GM23338 (cell line): ENCODE data around the gene GNAS. TPM values are rescaled to one million over a fixed set of nuclear protein-coding genes. Genes with fewer than 3 reads are reported as not detected.

Experiments
- ATAC-seq: fragments of 200-7000 bp; cut with Tn5 transposase; 3 replicates; pipeline ENCODE4 v1.9.1; 2020
- DNase-seq: peaks from one replicate; pipeline ENCODE4 v3.0.0-alpha.2; 2015; ENCODE audit warnings: low spot score
- H2AFZ ChIP-seq: fragments of 200-600 bp; sonication (generic); 2 replicates; pipeline ENCODE4 v1.8.0; 2016; ENCODE audit warnings: antibody characterized with exemption, mild to moderate bottlenecking, moderate library complexity
- H3F3A ChIP-seq: fragments of 200-600 bp; sonication (generic); replicated peaks from 2 replicates; pipeline ENCODE4 v1.8.0; 2017; ENCODE audit warnings: antibody characterized with exemption, mixed run types, low read depth
- H3K27ac ChIP-seq: fragments of 200-600 bp; sonication (generic); 2 replicates; pipeline ENCODE4 v1.6.1; 2016; ENCODE audit warnings: low read depth
- H3K27me3 ChIP-seq: fragments of 200-600 bp; sonication (generic); 2 replicates; pipeline ENCODE4 v1.8.0; 2016; ENCODE audit warnings: mild to moderate bottlenecking, mixed run types, moderate library complexity; ENCODE audit not compliant: insufficient read depth
- H3K36me3 ChIP-seq: fragments of 200-600 bp; sonication (generic); 2 replicates; pipeline ENCODE4 v1.8.0; 2016; ENCODE audit warnings: mild to moderate bottlenecking; ENCODE audit not compliant: insufficient read depth
- H3K4me1 ChIP-seq: fragments of 200-600 bp; sonication (generic); 2 replicates; pipeline ENCODE4 v1.8.0; 2016; ENCODE audit warnings: mild to moderate bottlenecking, moderate library complexity; ENCODE audit not compliant: insufficient read depth
- H3K4me2 ChIP-seq: fragments of 200-600 bp; sonication (generic); 2 replicates; pipeline ENCODE4 v1.7.1; 2017; ENCODE audit warnings: mixed run types
- H3K4me3 ChIP-seq: fragments of 200-600 bp; sonication (generic); 2 replicates; pipeline ENCODE4 v1.6.1; 2016; ENCODE audit warnings: mixed run types
- H3K79me2 ChIP-seq: fragments of 200-600 bp; sonication (generic); replicated peaks from 2 replicates; pipeline ENCODE4 v1.8.0; 2017; ENCODE audit warnings: mild to moderate bottlenecking; ENCODE audit not compliant: insufficient read depth
- H3K9me2 ChIP-seq: fragments of 200-600 bp; sonication (generic); 2 replicates; pipeline ENCODE4 v1.8.0; 2017; ENCODE audit not compliant: insufficient read depth
- H4K20me1 ChIP-seq: fragments of 200-600 bp; sonication (generic); replicated peaks from 2 replicates; pipeline ENCODE4 v1.8.0; 2017; ENCODE audit warnings: mild to moderate bottlenecking; ENCODE audit not compliant: insufficient read depth
- H3K27ac Mint-ChIP-seq: 2 replicates; pipeline ENCODE4 v1.8.0; 2020; ENCODE audit warnings: inconsistent platforms, mild to moderate bottlenecking, moderate library complexity, mixed read lengths
- H3K27me3 Mint-ChIP-seq: 3 replicates; pipeline ENCODE4 v1.8.0; 2022; ENCODE audit warnings: low read depth, mild to moderate bottlenecking, moderate library complexity, mixed read lengths, inconsistent platforms; ENCODE audit not compliant: insufficient read depth, poor library complexity
- H3K36me3 Mint-ChIP-seq: 3 replicates; pipeline ENCODE4 v1.8.0; 2021; ENCODE audit warnings: low read depth, mild to moderate bottlenecking, inconsistent platforms, moderate library complexity, mixed read lengths
- H3K4me1 Mint-ChIP-seq: 3 replicates; pipeline ENCODE4 v1.8.0; 2020; ENCODE audit warnings: mild to moderate bottlenecking, inconsistent platforms, mixed read lengths
- H3K4me3 Mint-ChIP-seq: 3 replicates; pipeline ENCODE4 v1.8.0; 2021; ENCODE audit warnings: moderate library complexity, mild to moderate bottlenecking, inconsistent platforms, mixed read lengths
- H3K9me3 Mint-ChIP-seq: 3 replicates; pipeline ENCODE4 v1.8.0; 2020; ENCODE audit warnings: moderate library complexity, mild to moderate bottlenecking, inconsistent platforms, mixed read lengths
- CREB1 ChIP-seq: fragments of 250-450 bp; sonication (Bioruptor Pico); IDR thresholded peaks from 2 replicates; pipeline ENCODE4 v1.5.0; 2020; ENCODE audit warnings: low read depth, mild to moderate bottlenecking, moderate library complexity
- CTCF ChIP-seq, 2 experiments: fragments of 200-600 bp in 1 of 2; sonication (generic) in 1 of 2; conservative IDR thresholded peaks; 2 replicates each; pipeline versions ENCODE4 v1.5.1 to v1.6.1; 2016 to 2017; ENCODE audit warnings: antibody characterized with exemption in 2 of 2, low read depth in 2 of 2, mild to moderate bottlenecking in 2 of 2, moderate library complexity in 1 of 2
- ETS1 ChIP-seq: IDR thresholded peaks from 2 replicates; pipeline ENCODE4 v1.6.1; 2016; ENCODE audit warnings: antibody characterized with exemption
- EZH2 ChIP-seq: fragments of 200-600 bp; sonication (generic); IDR thresholded peaks from one replicate; pipeline ENCODE4 v1.8.0; 2017; ENCODE audit warnings: antibody characterized with exemption, mild to moderate bottlenecking, low read depth; ENCODE audit not compliant: unreplicated experiment
- EZH2phosphoT487 ChIP-seq: fragments of 200-600 bp; sonication (generic); IDR thresholded peaks from one replicate; pipeline ENCODE4 v1.8.1; 2018; ENCODE audit warnings: antibody characterized with exemption; ENCODE audit not compliant: unreplicated experiment
- NANOG ChIP-seq: IDR thresholded peaks from 2 replicates; pipeline ENCODE4 v1.6.1; 2016; ENCODE audit warnings: antibody characterized with exemption, borderline replicate concordance
- STAT1 ChIP-seq: IDR thresholded peaks from one replicate; pipeline ENCODE4 v1.6.1; 2016; ENCODE audit warnings: antibody characterized with exemption; ENCODE audit not compliant: unreplicated experiment
- ZNF114 ChIP-seq: fragments of 250-450 bp; sonication (Bioruptor Pico); IDR thresholded peaks from 2 replicates; pipeline ENCODE4 v1.5.0; 2020; ENCODE audit warnings: mild to moderate bottlenecking, moderate library complexity
- ZNF331 ChIP-seq: fragments of 250-450 bp; sonication (Bioruptor Pico); IDR thresholded peaks from 2 replicates; pipeline ENCODE4 v1.5.0; 2020; ENCODE audit warnings: low read depth, mild to moderate bottlenecking, moderate library complexity
- polyA plus RNA-seq: library from polyadenylated mRNA; unstranded; fragments of >200 nt; fragmentation: Nextera tagmentation; extraction: Ambion mirVana; gene quantifications from 2 replicates; pipeline ENCODE4 v1.2.1, GENCODE V29; 2016
- total RNA-seq: library from RNA; depleted of rRNA; stranded (reverse); fragments of >200 nt; shearing (Covaris generic); gene quantifications from 2 replicates; pipeline ENCODE4 v1.2.3, GENCODE V29; 2014
- TF ChIP-seq, protein P1 (sequence below): fragments of 250-450 bp; sonication (Bioruptor Pico); IDR thresholded peaks from 2 replicates; pipeline ENCODE4 v1.5.0; 2020; ENCODE audit warnings: mild to moderate bottlenecking, moderate library complexity

Gene GNAS
- total and polyA plus RNA-seq, 2 experiments from 2014 or later: 917 to 1,042 TPM

DNA sequence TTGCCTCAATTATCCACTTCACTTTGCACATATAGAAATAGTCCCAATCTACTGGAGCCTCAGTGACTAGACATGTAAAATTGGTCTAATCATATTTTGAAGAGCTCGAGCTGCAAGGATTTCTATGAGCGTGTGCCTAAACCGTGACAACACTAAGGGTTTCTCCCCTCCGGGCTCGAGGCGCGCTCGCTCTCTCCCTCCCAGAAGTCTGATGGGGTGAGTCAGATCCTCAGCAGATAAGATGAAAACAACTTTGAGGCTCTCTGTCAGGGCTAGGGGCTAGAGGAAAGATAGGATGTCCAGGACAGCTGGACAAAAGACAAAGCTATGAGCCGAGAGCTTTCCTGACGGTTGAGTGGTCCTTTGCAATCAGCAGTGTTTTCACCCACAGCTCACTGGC is 18.6 kb upstream of the GNAS start:
- H4K20me1 ChIP-seq: peaks cover 37% of the 10 kb centered on the region
- no peak overlapping the region for H2AFZ ChIP-seq
- no peak overlapping the region for H3K4me3 ChIP-seq
- Mint-ChIP-seq H3K27me3 (peaks cover 2% of the 10 kb centered on the region), H3K9me3 (no peaks in the 10 kb centered on the region), H3K36me3 (peaks cover 88% of the 10 kb centered on the region), H3K4me3 (no peak overlapping the region), H3K4me1 (peaks cover 31% of the 10 kb centered on the region; the same call in 2 of the 3 replicates), H3K27ac (no peak overlapping the region)
- DNase-seq: no peak
- peaks cover 10% of the 10 kb centered on the region for H3K4me1 ChIP-seq
- 0 out of 2 replicates have a peak, but pooled peaks cover 9% of the 10 kb centered on the region for H3K9me2 ChIP-seq
- TF ChIP-seq EZH2phosphoT487 (no peak), EZH2 (no peak), STAT1 (no peak)
- H3F3A ChIP-seq: peaks cover 4% of the 10 kb centered on the region; the same call in 1 of the 2 replicates
- no peak for ATAC-seq
- H3K27ac ChIP-seq: no peak overlapping the region
- peaks cover 42% of the 10 kb centered on the region for H3K36me3 ChIP-seq
- peaks cover 96% of the 10 kb centered on the region for H3K79me2 ChIP-seq
- peaks cover 2% of the 10 kb centered on the region; the same call in 1 of the 2 replicates for H3K27me3 ChIP-seq
- no peak overlapping the region for H3K4me2 ChIP-seq

GRCh38 chr20:58835231-58835630 is 17.3 kb upstream of the GNAS start:
- peaks cover 89% of the 10 kb centered on the region for H3K36me3 Mint-ChIP-seq
- Histone ChIP-seq H3K79me2 (peaks cover 98% of the 10 kb centered on the region), H3K4me1 (peaks cover 13% of the 10 kb centered on the region), H3F3A (peaks cover 4% of the 10 kb centered on the region; the same call in 1 of the 2 replicates), H3K4me3 (no peak overlapping the region), H3K9me2 (no peaks in the 10 kb centered on the region), H3K27me3 (peaks cover 13% of the 10 kb centered on the region; the same call in 1 of the 2 replicates), H3K27ac (no peak overlapping the region), H3K36me3 (peaks cover 42% of the 10 kb centered on the region), H4K20me1 (peaks cover 41% of the 10 kb centered on the region), H3K4me2 (no peak overlapping the region), H2AFZ (no peak overlapping the region)
- DNase-seq: no peak
- no peak overlapping the region for H3K4me3 Mint-ChIP-seq
- ATAC-seq: no peak
- H3K27ac Mint-ChIP-seq: no peak overlapping the region
- H3K4me1 Mint-ChIP-seq: peaks cover 33% of the 10 kb centered on the region
- peaks cover 7% of the 10 kb centered on the region for H3K27me3 Mint-ChIP-seq
- no peaks in the 10 kb centered on the region for H3K9me3 Mint-ChIP-seq
- no peak for TF ChIP-seq ZNF114 (CRISPR knock-in tag)
- TF ChIP-seq EZH2: no peak
- TF ChIP-seq, protein P1, sequence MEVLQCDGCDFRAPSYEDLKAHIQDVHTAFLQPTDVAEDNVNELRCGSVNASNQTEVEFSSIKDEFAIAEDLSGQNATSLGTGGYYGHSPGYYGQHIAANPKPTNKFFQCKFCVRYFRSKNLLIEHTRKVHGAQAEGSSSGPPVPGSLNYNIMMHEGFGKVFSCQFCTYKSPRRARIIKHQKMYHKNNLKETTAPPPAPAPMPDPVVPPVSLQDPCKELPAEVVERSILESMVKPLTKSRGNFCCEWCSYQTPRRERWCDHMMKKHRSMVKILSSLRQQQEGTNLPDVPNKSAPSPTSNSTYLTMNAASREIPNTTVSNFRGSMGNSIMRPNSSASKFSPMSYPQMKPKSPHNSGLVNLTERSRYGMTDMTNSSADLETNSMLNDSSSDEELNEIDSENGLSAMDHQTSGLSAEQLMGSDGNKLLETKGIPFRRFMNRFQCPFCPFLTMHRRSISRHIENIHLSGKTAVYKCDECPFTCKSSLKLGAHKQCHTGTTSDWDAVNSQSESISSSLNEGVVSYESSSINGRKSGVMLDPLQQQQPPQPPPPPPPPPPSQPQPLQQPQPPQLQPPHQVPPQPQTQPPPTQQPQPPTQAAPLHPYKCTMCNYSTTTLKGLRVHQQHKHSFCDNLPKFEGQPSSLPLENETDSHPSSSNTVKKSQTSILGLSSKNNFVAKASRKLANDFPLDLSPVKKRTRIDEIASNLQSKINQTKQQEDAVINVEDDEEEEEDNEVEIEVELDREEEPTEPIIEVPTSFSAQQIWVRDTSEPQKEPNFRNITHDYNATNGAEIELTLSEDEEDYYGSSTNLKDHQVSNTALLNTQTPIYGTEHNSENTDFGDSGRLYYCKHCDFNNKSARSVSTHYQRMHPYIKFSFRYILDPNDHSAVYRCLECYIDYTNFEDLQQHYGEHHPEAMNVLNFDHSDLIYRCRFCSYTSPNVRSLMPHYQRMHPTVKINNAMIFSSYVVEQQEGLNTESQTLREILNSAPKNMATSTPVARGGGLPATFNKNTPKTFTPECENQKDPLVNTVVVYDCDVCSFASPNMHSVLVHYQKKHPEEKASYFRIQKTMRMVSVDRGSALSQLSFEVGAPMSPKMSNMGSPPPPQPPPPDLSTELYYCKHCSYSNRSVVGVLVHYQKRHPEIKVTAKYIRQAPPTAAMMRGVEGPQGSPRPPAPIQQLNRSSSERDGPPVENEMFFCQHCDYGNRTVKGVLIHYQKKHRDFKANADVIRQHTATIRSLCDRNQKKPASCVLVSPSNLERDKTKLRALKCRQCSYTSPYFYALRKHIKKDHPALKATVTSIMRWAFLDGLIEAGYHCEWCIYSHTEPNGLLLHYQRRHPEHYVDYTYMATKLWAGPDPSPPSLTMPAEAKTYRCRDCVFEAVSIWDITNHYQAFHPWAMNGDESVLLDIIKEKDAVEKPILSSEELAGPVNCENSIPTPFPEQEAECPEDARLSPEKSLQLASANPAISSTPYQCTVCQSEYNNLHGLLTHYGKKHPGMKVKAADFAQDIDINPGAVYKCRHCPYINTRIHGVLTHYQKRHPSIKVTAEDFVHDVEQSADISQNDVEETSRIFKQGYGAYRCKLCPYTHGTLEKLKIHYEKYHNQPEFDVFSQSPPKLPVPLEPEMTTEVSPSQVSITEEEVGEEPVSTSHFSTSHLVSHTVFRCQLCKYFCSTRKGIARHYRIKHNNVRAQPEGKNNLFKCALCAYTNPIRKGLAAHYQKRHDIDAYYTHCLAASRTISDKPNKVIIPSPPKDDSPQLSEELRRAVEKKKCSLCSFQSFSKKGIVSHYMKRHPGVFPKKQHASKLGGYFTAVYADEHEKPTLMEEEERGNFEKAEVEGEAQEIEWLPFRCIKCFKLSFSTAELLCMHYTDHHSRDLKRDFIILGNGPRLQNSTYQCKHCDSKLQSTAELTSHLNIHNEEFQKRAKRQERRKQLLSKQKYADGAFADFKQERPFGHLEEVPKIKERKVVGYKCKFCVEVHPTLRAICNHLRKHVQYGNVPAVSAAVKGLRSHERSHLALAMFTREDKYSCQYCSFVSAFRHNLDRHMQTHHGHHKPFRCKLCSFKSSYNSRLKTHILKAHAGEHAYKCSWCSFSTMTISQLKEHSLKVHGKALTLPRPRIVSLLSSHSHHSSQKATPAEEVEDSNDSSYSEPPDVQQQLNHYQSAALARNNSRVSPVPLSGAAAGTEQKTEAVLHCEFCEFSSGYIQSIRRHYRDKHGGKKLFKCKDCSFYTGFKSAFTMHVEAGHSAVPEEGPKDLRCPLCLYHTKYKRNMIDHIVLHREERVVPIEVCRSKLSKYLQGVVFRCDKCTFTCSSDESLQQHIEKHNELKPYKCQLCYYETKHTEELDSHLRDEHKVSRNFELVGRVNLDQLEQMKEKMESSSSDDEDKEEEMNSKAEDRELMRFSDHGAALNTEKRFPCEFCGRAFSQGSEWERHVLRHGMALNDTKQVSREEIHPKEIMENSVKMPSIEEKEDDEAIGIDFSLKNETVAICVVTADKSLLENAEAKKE (CRISPR knock-in tag): no peak
- no peak for TF ChIP-seq NANOG
- no peak for TF ChIP-seq EZH2phosphoT487
- no peak for TF ChIP-seq STAT1
- TF ChIP-seq CREB1 (CRISPR knock-in tag): no peak
- TF ChIP-seq ZNF331: no peak
- TF ChIP-seq CTCF (conservative IDR thresholded peaks at IDR 0.05; ENCODE audit: low read depth in 2 of 2): no peak
- TF ChIP-seq ETS1: no peak
